ENCODE measurements around the gene PHKG2. TPM values are rescaled to one million over a fixed set of nuclear protein-coding genes. Genes with fewer than 3 reads are reported as not detected.
"Not testable (repeated sequence)": the region's sequence is repeated elsewhere in the genome, so short reads cannot be mapped to it uniquely, and the experiment has no call there.

PHKG2 gene
- total RNA-seq: 10 to 100 TPM; 13.0 to 13.9 TPM
- long read RNA-seq, donor 1, full-length matches to known transcripts: 1 of 2 reads
- long read RNA-seq, donor 1, partial matches to known transcripts: 0 of 2 reads
- long read RNA-seq, donor 1, other reads (novel, unspliced or antisense): 1 of 2 reads
- long read RNA-seq, donor 2, full-length matches to known transcripts: 29 of 35 reads
- long read RNA-seq, donor 2, partial matches to known transcripts: 1 of 35 reads
- long read RNA-seq, donor 2, other reads (novel, unspliced or antisense): 5 of 35 reads

- intact Hi-C loops (cut with DNase I): loop anchor here in 1 of 2 donors (10.0 kb wide), 1 partner anchor 67 kb away; no protein-coding TSS in a partner anchor
- peak; percentile 100 for DNase-seq (ENCODE audit: low spot score)
These were observed at the start of gene PHKG2 for GRCh38 chr16:30747799-30748633. TSS of gene PHKG2 (plus strand) at chr16:30748425. CDS start at chr16:30748821, 396 bp downstream.

DNA sequence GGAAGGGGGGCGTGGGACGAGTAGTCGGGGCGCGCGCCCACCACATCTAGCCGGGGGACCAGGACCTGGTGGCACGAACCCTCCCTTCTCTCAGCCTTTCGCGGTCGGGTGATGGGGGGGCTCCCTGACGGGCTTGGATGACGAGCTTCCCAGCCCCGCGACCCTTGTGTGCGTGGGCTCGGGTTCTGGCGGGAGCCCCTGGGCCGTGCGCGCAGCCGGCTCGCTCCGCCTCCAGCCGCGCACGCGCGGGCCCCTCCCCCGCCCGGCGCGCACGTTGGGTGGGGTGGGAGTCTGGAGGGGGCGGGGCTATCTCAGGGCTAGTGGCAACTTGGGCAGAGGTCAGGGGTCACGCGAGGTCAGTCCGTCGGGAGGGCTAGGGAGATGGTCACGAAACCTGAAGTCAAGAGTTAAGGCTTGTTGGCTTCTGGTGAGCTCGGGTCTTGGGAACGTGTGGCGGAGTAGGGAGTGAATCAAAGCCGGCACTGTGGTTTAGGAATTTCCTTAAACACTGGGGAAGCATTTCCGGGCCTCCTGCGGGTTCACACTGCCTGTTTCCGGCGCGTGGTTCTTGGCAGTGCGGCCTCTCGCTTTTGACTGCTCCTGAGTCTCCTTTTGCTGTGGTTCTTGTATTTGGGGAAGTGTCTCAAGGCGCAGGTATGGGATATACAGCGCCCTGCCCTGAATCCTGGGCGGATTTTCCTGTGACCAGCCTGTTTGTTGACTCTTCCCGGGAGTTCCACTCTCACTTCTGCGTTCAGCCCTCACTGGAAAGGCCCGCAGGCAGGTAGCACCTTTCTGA lies 49.2 kb upstream of the PHKG2 start, which contains the start of gene SRCAP:
TSS of gene SRCAP (plus strand) at position 356 of the 799 bp plus-strand sequence. CDS start 1,654 bp downstream, outside the sequence.
- intact Hi-C loops (cut with DNase I): no loop called here
- peak; percentile 95 for DNase-seq (ENCODE audit: low spot score)

- DNase-seq (ENCODE audit: low spot score): no peak
- intact Hi-C loops (cut with DNase I): loop anchor here in 1 of 2 donors (2.0 kb wide), 1 partner anchor 43 kb away; no protein-coding TSS in a partner anchor
These were observed 48.6 kb upstream of the PHKG2 start for GRCh38 chr16:30699615-30700099.

- intact Hi-C loops (cut with DNase I): loop anchor here in 1 of 2 donors (2.0 kb wide), 1 partner anchor 42 kb away; no protein-coding TSS in a partner anchor
- DNase-seq (ENCODE audit: low spot score): no peak
These were observed 47.7 kb upstream of the PHKG2 start for GRCh38 chr16:30700491-30700890.

DNA sequence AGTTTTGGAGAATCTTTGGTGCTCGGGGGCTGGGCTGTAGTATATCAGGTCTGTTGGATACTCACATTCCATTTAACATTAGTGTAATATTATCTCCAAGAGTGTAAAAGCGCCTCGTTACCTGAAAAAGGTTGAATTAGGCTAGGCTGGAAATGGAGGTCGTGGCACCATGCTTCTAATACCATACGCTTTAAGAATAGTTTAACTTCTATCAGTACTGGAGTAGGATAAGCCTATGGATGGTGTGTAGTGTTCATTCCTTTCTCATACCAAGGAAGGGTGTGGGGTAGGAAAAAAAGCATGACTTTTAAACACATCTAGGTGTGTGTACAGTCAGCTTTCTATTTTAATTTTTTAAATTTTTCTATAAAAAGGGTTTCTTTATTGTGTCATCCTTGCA lies 47.3 kb upstream of the PHKG2 start:
- intact Hi-C loops (cut with DNase I): loop anchor here in 1 of 2 donors (2.0 kb wide), 1 partner anchor 42 kb away; no protein-coding TSS in a partner anchor
- no peak for DNase-seq (ENCODE audit: low spot score)

DNA sequence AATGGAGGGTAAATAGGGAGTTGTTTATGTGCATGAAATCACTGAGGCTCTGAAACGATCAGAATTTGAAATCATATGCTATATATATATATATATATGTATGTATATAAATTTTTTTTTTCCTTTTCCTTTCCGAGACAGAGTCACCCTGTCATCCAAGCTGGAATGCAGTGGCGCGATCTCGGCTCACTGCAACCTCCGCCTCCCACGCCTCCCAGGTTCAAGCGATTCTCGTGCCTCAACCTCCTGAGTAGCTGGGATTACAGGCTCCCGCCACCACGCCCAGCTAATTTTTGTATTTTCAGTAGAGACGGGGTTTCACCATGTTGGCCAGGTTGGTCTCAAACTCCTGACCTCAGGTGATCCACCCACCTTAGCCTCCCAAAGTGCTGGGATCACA lies 45.2 kb upstream of the PHKG2 start:
- intact Hi-C loops (cut with DNase I); DNase-seq (ENCODE audit: low spot score): not testable (repeated sequence)

DNA sequence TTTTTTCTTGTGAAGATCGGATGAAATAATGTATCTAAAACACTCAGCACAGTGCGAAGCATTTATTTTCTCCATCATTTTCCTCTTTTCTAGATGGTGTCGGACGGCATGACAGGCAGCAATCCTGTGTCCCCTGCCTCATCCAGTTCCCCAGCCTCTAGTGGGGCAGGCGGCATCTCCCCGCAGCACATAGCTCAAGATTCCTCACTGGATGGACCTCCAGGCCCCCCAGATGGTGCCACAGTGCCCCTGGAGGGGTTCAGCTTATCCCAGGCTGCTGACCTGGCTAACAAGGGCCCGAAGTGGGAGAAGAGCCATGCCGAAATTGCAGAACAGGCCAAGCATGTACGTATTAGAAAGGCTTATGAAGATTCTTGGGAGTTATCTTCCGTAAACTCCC lies 44.3 kb upstream of the PHKG2 start:
- intact Hi-C loops (cut with DNase I): no loop called here
- DNase-seq (ENCODE audit: low spot score): peak; percentile 32

- intact Hi-C loops (cut with DNase I): no loop called here
- DNase-seq (ENCODE audit: low spot score): no peak
These were observed 42.2 kb upstream of the PHKG2 start for GRCh38 chr16:30706046-30706445.

- DNase-seq (ENCODE audit: low spot score): no peak
- intact Hi-C loops (cut with DNase I): loop anchor here in 1 of 2 donors (10.0 kb wide), 1 partner anchor 374 kb away; the partner anchor contains the start of gene PRSS53
These were observed 37.3 kb upstream of the PHKG2 start for GRCh38 chr16:30710971-30711370.

DNA sequence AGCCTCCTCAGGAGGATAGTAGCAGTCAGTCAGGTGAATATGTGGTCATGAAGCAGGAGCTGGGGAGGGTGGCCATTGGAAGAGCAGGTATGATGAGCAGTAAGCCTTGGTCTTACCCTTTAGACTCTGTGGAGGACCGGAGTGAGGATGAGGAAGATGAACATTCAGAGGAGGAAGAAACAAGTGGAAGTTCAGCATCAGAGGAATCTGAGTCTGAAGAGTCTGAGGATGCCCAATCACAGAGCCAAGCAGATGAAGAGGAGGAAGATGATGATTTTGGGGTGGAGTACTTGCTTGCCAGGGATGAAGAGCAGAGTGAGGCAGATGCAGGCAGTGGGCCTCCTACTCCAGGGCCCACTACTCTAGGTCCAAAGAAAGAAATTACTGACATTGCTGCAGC lies 36.5 kb upstream of the PHKG2 start:
- intact Hi-C loops (cut with DNase I): loop anchor here in 1 of 2 donors (10.0 kb wide), 1 partner anchor 373 kb away; the partner anchor contains the start of gene PRSS53
- peak; percentile 18 for DNase-seq (ENCODE audit: low spot score)

DNA sequence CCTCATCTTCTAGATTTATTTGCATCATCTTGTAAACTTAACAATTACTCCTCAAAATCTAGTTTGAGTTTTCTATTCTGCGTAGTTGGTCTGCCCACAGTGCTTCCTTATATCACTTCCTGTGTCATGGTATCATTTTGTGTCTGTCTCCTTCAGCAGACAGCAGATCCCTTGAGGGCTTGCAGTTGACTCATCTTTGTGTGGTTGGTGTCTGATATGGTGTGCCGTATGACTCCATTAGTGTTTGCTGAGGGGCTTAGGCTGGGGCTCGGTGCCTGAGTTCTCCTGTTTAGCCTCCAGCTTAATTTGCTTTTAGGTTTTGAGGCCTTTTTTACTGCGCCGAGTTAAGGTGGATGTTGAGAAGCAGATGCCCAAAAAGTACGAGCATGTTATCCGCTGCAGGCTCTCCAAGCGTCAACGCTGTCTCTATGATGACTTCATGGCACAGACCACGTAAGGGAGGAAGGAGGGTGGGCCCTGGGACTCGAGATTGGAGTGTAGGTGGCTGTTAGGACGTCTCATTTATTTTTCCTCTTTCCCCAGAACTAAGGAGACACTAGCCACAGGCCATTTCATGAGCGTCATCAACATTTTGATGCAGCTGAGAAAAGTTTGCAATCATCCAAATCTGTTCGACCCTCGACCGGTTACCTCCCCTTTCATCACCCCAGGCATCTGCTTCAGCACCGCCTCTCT lies 32.3 kb upstream of the PHKG2 start:
- DNase-seq (ENCODE audit: low spot score): peak; percentile 17
- intact Hi-C loops (cut with DNase I): loop anchor here in 1 of 2 donors (2.0 to 10.0 kb wide), 2 partner anchors 25 to 369 kb away; partner anchors contain the start of gene PRSS53

- DNase-seq (ENCODE audit: low spot score): no peak
- intact Hi-C loops (cut with DNase I): no loop called here
These were observed 28.1 kb upstream of the PHKG2 start for GRCh38 chr16:30720086-30720485.

DNA sequence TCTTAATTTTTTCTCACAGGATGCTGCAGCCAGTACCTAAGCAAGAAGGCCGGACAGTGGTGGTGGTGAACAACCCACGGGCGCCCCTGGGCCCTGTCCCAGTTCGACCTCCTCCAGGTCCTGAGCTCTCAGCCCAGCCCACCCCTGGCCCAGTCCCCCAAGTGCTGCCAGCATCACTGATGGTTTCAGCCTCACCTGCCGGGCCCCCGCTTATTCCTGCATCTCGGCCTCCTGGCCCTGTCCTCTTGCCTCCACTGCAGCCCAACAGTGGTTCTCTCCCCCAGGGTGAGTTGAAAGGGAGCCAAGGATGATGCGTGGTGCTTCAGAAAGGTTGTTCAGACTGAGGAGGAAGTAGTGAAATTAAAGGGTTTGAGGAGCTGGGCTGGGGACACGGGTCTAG lies 27.5 kb upstream of the PHKG2 start:
- intact Hi-C loops (cut with DNase I): no loop called here
- DNase-seq (ENCODE audit: low spot score): peak; percentile 71

GRCh38 chr16:30721167-30721566 lies 27.1 kb upstream of the PHKG2 start:
- intact Hi-C loops (cut with DNase I): no loop called here
- DNase-seq (ENCODE audit: low spot score): peak; percentile 57

DNA sequence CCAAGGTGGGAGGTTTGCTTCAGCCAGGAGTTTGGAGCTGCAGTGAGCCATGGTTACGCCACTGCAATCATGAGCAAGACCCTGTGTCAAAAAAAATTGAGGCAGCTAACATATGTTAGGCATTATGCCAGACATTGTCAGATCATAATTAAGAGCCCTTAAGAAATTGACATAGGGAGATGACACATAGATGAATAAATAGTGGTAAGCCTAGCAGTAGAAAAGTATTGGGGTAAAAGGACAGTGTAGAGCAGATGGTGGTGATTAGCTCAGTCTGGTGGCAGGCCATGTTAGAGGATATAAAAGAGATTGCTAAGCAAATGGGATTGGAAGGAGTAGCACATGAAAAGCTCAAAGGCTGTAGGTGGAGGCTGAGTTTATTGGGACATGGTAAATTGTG lies 26.6 kb upstream of the PHKG2 start:
- intact Hi-C loops (cut with DNase I): no loop called here
- DNase-seq (ENCODE audit: low spot score): no peak

DNA sequence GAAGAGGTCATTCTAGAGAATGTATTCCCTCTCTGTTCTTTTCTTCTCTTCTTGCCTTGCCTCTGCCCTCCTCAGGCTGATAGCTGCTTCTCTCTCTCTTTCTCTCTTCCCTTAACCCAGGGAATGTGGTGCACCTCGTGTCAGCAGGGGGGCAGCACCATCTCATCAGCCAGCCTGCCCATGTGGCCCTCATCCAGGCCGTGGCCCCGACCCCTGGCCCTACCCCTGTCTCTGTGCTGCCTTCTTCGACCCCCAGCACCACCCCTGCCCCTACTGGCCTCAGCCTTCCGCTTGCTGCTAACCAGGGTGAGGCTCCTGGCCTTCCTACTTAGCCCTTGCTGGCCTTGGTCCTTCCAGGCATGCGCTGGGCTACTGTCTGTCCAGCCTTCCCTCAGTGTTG lies 25.8 kb upstream of the PHKG2 start:
- intact Hi-C loops (cut with DNase I): no loop called here
- peak; percentile 29 for DNase-seq (ENCODE audit: low spot score)

DNA sequence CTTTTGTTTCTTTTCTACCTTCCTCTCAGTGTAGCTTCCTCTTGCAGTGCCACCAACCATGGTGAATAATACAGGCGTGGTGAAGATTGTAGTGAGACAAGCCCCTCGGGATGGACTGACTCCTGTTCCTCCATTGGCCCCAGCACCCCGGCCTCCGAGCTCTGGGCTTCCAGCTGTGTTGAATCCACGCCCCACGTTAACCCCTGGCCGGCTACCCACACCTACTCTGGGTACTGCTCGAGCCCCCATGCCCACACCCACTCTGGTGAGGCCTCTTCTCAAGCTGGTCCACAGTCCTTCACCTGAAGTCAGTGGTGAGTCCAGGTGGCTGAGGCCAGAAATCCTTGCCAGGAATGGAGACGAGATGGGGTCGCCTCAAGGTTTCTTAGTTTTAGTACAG lies 25.3 kb upstream of the PHKG2 start:
- intact Hi-C loops (cut with DNase I): no loop called here
- DNase-seq (ENCODE audit: low spot score): peak; percentile 72

DNA sequence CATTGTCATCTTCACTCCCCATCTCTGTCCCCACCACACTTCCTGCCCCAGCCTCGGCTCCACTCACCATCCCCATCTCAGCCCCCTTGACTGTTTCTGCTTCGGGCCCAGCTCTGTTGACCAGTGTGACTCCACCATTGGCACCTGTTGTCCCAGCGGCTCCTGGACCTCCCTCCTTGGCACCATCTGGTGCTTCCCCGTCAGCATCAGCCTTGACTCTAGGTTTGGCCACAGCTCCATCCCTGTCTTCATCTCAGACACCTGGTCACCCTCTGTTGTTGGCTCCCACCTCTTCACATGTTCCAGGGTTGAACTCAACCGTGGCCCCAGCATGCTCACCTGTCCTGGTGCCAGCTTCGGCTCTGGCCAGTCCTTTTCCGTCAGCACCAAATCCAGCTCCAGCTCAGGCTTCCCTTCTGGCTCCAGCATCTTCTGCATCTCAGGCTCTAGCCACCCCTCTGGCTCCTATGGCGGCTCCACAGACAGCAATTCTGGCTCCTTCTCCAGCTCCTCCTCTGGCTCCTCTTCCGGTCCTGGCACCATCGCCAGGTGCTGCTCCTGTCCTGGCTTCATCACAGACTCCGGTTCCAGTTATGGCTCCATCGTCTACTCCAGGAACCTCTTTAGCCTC lies 24.4 kb upstream of the PHKG2 start:
- peak; percentile 50 for DNase-seq (ENCODE audit: low spot score)
- intact Hi-C loops (cut with DNase I): no loop called here
